Keratinocyte (primary cell): Measurements from ENCODE around the gene ACAD10. TPM values are rescaled to one million over a fixed set of nuclear protein-coding genes. Genes with fewer than 3 reads are reported as not detected.

Experiments used
- DNase-seq: peaks from one replicate; pipeline ENCODE4 v3.0.0-alpha.2; 2011; ENCODE audit warnings: low read depth, missing footprints, low spot score
- FAIRE-seq: peaks from 2 replicates; lab custom pipeline; 2011; peaks lifted over from hg19 to GRCh38; lab: Jason Lieb, UNC
- H2AFZ ChIP-seq: 2 replicates; pipeline ENCODE4 v1.6.0; 2012; ENCODE audit warnings: low read length, control low read depth, inconsistent platforms; ENCODE audit not compliant: control insufficient read depth
- H3K27ac ChIP-seq: 2 replicates; pipeline ENCODE4 v1.5.1; 2011; ENCODE audit warnings: low read length; ENCODE audit not compliant: control insufficient read depth, insufficient read depth
- H3K27me3 ChIP-seq: 3 replicates; pipeline ENCODE4 v1.6.0; 2011; ENCODE audit warnings: low read length; ENCODE audit not compliant: control insufficient read depth, insufficient read depth; ENCODE audit errors: extremely low read depth
- H3K36me3 ChIP-seq, 2 experiments: 2 replicates in 1 of 2; 3 replicates in 1 of 2; pipeline ENCODE4 v1.5.1; 2011; ENCODE audit warnings: low read length in 2 of 2, mild to moderate bottlenecking in 1 of 2; ENCODE audit not compliant: control insufficient read depth in 2 of 2, insufficient read depth in 2 of 2; ENCODE audit errors: extremely low read depth in 1 of 2
- H3K4me1 ChIP-seq: 3 replicates; pipeline ENCODE4 v1.5.1; 2011; ENCODE audit warnings: low read length; ENCODE audit not compliant: control insufficient read depth, insufficient read depth; ENCODE audit errors: extremely low read depth
- H3K4me2 ChIP-seq: 3 replicates; pipeline ENCODE4 v1.6.0; 2011; ENCODE audit warnings: low read depth, low read length; ENCODE audit not compliant: control insufficient read depth, insufficient read depth; ENCODE audit errors: extremely low read depth
- H3K4me3 ChIP-seq, 3 experiments: fragments of 200-600 bp in 1 of 3; sonication (generic) in 1 of 3; 2 replicates in 2 of 3; 3 replicates in 1 of 3; pipeline ENCODE4 v1.5.1; 2011 to 2016; ENCODE audit warnings: low read length in 3 of 3, mild to moderate bottlenecking in 3 of 3, control low read depth in 2 of 3, inconsistent platforms in 1 of 3, low read depth in 1 of 3, mixed read lengths in 1 of 3, mixed run types in 1 of 3, moderate library complexity in 1 of 3; ENCODE audit not compliant: control insufficient read depth in 2 of 3, insufficient read depth in 2 of 3; ENCODE audit errors: extremely low read depth in 1 of 3
- H3K79me2 ChIP-seq: 2 replicates; pipeline ENCODE4 v1.6.0; 2012; ENCODE audit warnings: low read length; ENCODE audit not compliant: control insufficient read depth, insufficient read depth
- H3K9ac ChIP-seq: 3 replicates; pipeline ENCODE4 v1.6.0; 2011; ENCODE audit warnings: low read length; ENCODE audit not compliant: control insufficient read depth, insufficient read depth; ENCODE audit errors: extremely low read depth
- H3K9me1 ChIP-seq: 3 replicates; pipeline ENCODE4 v1.6.0; 2011; ENCODE audit warnings: low read length; ENCODE audit not compliant: control insufficient read depth, insufficient read depth; ENCODE audit errors: extremely low read depth
- H3K9me3 ChIP-seq: 2 replicates; pipeline ENCODE4 v1.5.1; 2012; ENCODE audit warnings: low read depth, low read length; ENCODE audit not compliant: control insufficient read depth
- H4K20me1 ChIP-seq: 3 replicates; pipeline ENCODE4 v1.6.0; 2011; ENCODE audit warnings: low read length; ENCODE audit not compliant: control insufficient read depth, insufficient read depth; ENCODE audit errors: extremely low read depth
- CTCF ChIP-seq, 3 experiments: IDR thresholded peaks in 1 of 3; conservative IDR thresholded peaks in 1 of 3; optimal IDR thresholded peaks in 1 of 3; 2 replicates in 2 of 3; 3 replicates in 1 of 3; pipeline versions ENCODE3 to v1.5.1; 2011; ENCODE audit warnings: low read length in 3 of 3, mild to moderate bottlenecking in 3 of 3, moderate library complexity in 2 of 3, control low read depth in 1 of 3, inconsistent platforms in 1 of 3; ENCODE audit not compliant: insufficient read depth in 2 of 3; ENCODE audit errors: extremely low read depth in 1 of 3
- EZH2 ChIP-seq: IDR thresholded peaks from one replicate; pipeline ENCODE4 v1.6.1; 2012; ENCODE audit warnings: inconsistent platforms, mild to moderate bottlenecking, low read length, moderate library complexity
- dilution Hi-C: fragments of 300-500 bp; cut with MboI; formaldehyde crosslinking; loops from one replicate; pipeline ENCODE4 v1.7.0; 2020; ENCODE audit warnings: low sequenced_read_pairs; ENCODE audit not compliant: extremely low pct_ligation_motif_present
- polyA plus RNA-seq, 5 experiments: library from polyadenylated mRNA; depleted of rRNA in 3 of 5; stranded (reverse) in 3 of 5; stranded (forward) in 1 of 5; unstranded in 1 of 5; fragments of >200 nt; gene quantifications; 1 replicate in 1 of 5; 2 replicates in 3 of 5; 3 replicates in 1 of 5; pipeline versions ENCODE4 v1.2.1 to v1.2.3, GENCODE V29; 2011 to 2012; ENCODE audit warnings: missing spikeins in 2 of 5, low read depth in 1 of 5, low replicate concordance in 1 of 5

Gene ACAD10
- polyA plus RNA-seq, 1 donor (not counting 4 experiments of a cell fraction or from before 2014, with no cell fraction given) = 13.2 TPM

DNA sequence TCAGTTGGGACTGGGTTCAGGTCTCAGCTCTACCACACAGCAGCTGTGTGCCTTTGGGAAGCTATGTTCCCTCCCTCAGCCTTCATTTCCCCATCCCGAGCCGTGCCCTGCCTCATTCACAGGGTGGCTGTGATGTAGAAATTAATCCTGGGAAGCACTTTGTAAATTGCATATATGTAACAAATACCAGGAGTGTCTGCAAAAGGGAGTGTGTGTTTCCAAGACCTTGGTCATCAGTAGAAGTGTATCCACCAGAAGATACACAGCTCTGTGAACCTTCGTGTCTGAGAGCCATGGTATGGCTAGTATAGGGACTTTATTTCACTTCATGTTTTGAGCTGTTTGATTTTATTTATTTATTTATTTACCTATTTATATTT, 107.0 kb downstream of the ACAD10 start:
- H3K4me3 ChIP-seq = no peak overlapping the region
- H3K27me3 ChIP-seq = no peaks in the 10 kb centered on the region
- DNase-seq (no peak), FAIRE-seq (no peak)
- no peak overlapping the region for H2AFZ ChIP-seq
- H3K9me1 ChIP-seq = no peaks in the 10 kb centered on the region
- no peaks in the 10 kb centered on the region for H3K9me3 ChIP-seq
- H3K36me3 ChIP-seq = peaks cover 6 to 13% of the 10 kb centered on the region in 2 experiments
- H3K27ac ChIP-seq = no peak overlapping the region
- H3K4me2 ChIP-seq = no peak overlapping the region
- TF ChIP-seq CTCF (optimal IDR thresholded peaks at IDR 0.05 in 1 of 3, IDR thresholded peaks at IDR 0.05 in 1 of 3, conservative IDR thresholded peaks at IDR 0.05 in 1 of 3; ENCODE audit: extremely low read depth in 1 of 3, insufficient read depth in 2 of 3, low read length in 3 of 3) = no peak
- no peak for TF ChIP-seq EZH2
- no peaks in the 10 kb centered on the region for H3K4me1 ChIP-seq
- no peaks in the 10 kb centered on the region for H3K79me2 ChIP-seq
- H4K20me1 ChIP-seq = no peaks in the 10 kb centered on the region
- H3K9ac ChIP-seq = no peak overlapping the region
- dilution Hi-C loops = no loop called here

DNA sequence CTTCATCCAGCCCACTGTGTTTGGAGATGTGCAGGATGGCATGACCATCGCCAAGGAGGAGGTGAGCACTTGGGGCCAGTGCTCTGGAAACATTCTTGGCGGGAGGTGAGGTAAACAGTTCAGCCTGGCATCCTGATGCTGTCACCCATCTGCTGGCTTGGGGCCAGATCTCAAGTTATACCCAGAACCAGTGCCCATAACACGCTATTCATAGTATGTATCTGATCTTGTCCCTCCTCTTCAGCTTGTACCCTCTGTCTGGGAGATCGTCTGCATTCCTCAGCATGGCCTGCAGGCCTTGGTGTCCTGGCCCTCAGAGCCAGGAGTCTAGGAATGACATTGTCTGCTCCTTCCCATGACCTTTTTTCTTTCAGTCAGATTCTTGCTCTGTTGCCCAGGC, 112.3 kb downstream of the ACAD10 start:
- H3K9me3 ChIP-seq = no peaks in the 10 kb centered on the region
- no peak overlapping the region for H3K4me2 ChIP-seq
- H3K4me1 ChIP-seq = no peaks in the 10 kb centered on the region
- no peaks in the 10 kb centered on the region for H3K79me2 ChIP-seq
- no peak overlapping the region for H3K9ac ChIP-seq
- no peaks in the 10 kb centered on the region for H3K27me3 ChIP-seq
- no peak for TF ChIP-seq CTCF (optimal IDR thresholded peaks at IDR 0.05 in 1 of 3, IDR thresholded peaks at IDR 0.05 in 1 of 3, conservative IDR thresholded peaks at IDR 0.05 in 1 of 3; ENCODE audit: extremely low read depth in 1 of 3, insufficient read depth in 2 of 3, low read length in 3 of 3)
- no peak for TF ChIP-seq EZH2
- dilution Hi-C loops = no loop called here
- no peak overlapping the region for H3K27ac ChIP-seq
- no peak for DNase-seq
- no peak for FAIRE-seq
- no peak overlapping the region for H3K4me3 ChIP-seq
- peaks cover 7 to 8% of the 10 kb centered on the region in 2 experiments for H3K36me3 ChIP-seq
- H2AFZ ChIP-seq = no peak overlapping the region
- no peaks in the 10 kb centered on the region for H4K20me1 ChIP-seq
- H3K9me1 ChIP-seq = no peaks in the 10 kb centered on the region
